SK-N-SH treated with all-trans-retinoic acid at 6 μM for 48 hours (cell line): ENCODE results near the gene CACNA2D4.

Experiments
- ATAC-seq: fragments of 200-7000 bp; cut with Tn5 transposase; 3 replicates; pipeline ENCODE4 v1.9.1; 2020; ENCODE audit warnings: mild to moderate bottlenecking, moderate library complexity
- ARNTL ChIP-seq: fragments of 450-650 bp; formaldehyde crosslinking; IDR thresholded peaks from 2 replicates; pipeline ENCODE4 v1.5.0; 2020; ENCODE audit warnings: low read depth, mild to moderate bottlenecking, moderate library complexity, borderline replicate concordance
- BACH2 ChIP-seq: fragments of 250-450 bp; sonication (Bioruptor Pico); IDR thresholded peaks from 2 replicates; pipeline ENCODE4 v1.9.0; 2021; ENCODE audit warnings: mild to moderate bottlenecking, borderline replicate concordance
- CSDC2 ChIP-seq: fragments of 250-450 bp; sonication (Bioruptor Pico); IDR thresholded peaks from 2 replicates; pipeline ENCODE4 v1.5.0; 2020; ENCODE audit warnings: mild to moderate bottlenecking, moderate library complexity
- ESRRG ChIP-seq: fragments of 250-450 bp; sonication (Bioruptor Pico); IDR thresholded peaks from 2 replicates; pipeline ENCODE4 v1.6.1; 2021; ENCODE audit warnings: mild to moderate bottlenecking
- GLIS3 ChIP-seq: fragments of 250-450 bp; sonication (Bioruptor Pico); IDR thresholded peaks from 2 replicates; pipeline ENCODE4 v1.5.0; 2020; ENCODE audit warnings: mild to moderate bottlenecking, moderate library complexity
- OSR1 ChIP-seq: fragments of 250-450 bp; sonication (Bioruptor Pico); IDR thresholded peaks from 2 replicates; pipeline ENCODE4 v1.8.0; 2022; ENCODE audit warnings: moderate library complexity, mild to moderate bottlenecking, inconsistent platforms
- PPARA ChIP-seq: fragments of 250-450 bp; sonication (Bioruptor Pico); IDR thresholded peaks from 2 replicates; pipeline ENCODE4 v1.5.0; 2020; ENCODE audit warnings: mild to moderate bottlenecking, borderline replicate concordance
- RARB ChIP-seq: fragments of 250-450 bp; sonication (Bioruptor Pico); IDR thresholded peaks from 2 replicates; pipeline ENCODE4 v1.8.0; 2021; ENCODE audit warnings: mild to moderate bottlenecking, moderate library complexity
- TCF4 ChIP-seq: fragments of 250-450 bp; sonication (Bioruptor Pico); IDR thresholded peaks from 2 replicates; pipeline ENCODE4 v1.8.0; 2021; ENCODE audit warnings: mild to moderate bottlenecking, moderate library complexity, borderline replicate concordance
- TOX ChIP-seq: fragments of 250-450 bp; sonication (Bioruptor Pico); IDR thresholded peaks from 2 replicates; pipeline ENCODE4 v1.8.0; 2021; ENCODE audit warnings: mild to moderate bottlenecking, moderate library complexity, borderline replicate concordance
- ZC3H10 ChIP-seq: fragments of 250-450 bp; sonication (Bioruptor Pico); IDR thresholded peaks from 2 replicates; pipeline ENCODE4 v1.5.1; 2021; ENCODE audit warnings: mild to moderate bottlenecking, moderate library complexity
- ZFP3 ChIP-seq: fragments of 250-450 bp; sonication (Bioruptor Pico); IDR thresholded peaks from 2 replicates; pipeline ENCODE4 v1.5.0; 2020; ENCODE audit warnings: mild to moderate bottlenecking, moderate library complexity
- ZFP30 ChIP-seq: fragments of 450-650 bp; formaldehyde crosslinking; IDR thresholded peaks from 2 replicates; pipeline ENCODE4 v1.5.0; 2022; ENCODE audit warnings: mild to moderate bottlenecking, moderate library complexity
- ZNF565 ChIP-seq: fragments of 450-650 bp; formaldehyde crosslinking; conservative IDR thresholded peaks from 2 replicates; pipeline ENCODE4 v1.5.0; 2020; ENCODE audit warnings: low read depth, mild to moderate bottlenecking, moderate library complexity
- ZNF8 ChIP-seq: fragments of 450-650 bp; formaldehyde crosslinking; IDR thresholded peaks from 2 replicates; pipeline ENCODE4 v1.5.0; 2020; ENCODE audit warnings: mild to moderate bottlenecking, moderate library complexity
- TF ChIP-seq, protein P1 (sequence below): fragments of 250-450 bp; sonication (Bioruptor Pico); IDR thresholded peaks from 2 replicates; pipeline ENCODE4 v1.5.1; 2021; ENCODE audit warnings: mild to moderate bottlenecking, moderate library complexity
- TF ChIP-seq, protein P2 (sequence below): fragments of 250-450 bp; sonication (Bioruptor Pico); IDR thresholded peaks from 2 replicates; pipeline ENCODE4 v1.8.0; 2021; ENCODE audit warnings: low read depth, mild to moderate bottlenecking, moderate library complexity, borderline replicate concordance
- TF ChIP-seq, protein P3 (sequence below): fragments of 250-450 bp; sonication (Bioruptor Pico); IDR thresholded peaks from 2 replicates; pipeline ENCODE4 v1.5.0; 2020; ENCODE audit warnings: mild to moderate bottlenecking, moderate library complexity
- TF ChIP-seq, protein P4 (sequence below): fragments of 250-450 bp; sonication (Bioruptor Pico); IDR thresholded peaks from 2 replicates; pipeline ENCODE4 v1.5.1; 2020; ENCODE audit warnings: low read depth, mild to moderate bottlenecking, moderate library complexity

Gene CACNA2D4

DNA sequence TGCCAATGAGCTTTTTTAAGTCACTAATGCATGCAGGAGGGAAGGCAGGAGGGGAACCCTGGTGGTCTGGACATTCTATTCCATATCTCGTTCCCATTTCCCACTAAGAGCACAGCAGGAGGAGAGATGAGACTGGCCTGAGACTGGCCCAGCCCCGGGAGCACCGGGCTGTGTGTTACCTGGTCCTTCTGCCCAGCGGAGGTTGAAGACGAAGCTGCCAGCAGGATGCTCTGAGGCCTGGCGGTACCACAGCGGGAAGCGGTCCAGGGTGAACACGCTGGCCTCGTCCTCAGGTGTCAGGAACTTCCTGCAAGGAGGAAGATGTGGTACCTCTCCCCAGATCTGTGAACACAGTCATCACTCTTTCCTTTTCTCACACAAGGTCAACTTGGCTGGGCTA, 74.2 kb downstream of the CACNA2D4 start:
- TF ChIP-seq, protein P1, sequence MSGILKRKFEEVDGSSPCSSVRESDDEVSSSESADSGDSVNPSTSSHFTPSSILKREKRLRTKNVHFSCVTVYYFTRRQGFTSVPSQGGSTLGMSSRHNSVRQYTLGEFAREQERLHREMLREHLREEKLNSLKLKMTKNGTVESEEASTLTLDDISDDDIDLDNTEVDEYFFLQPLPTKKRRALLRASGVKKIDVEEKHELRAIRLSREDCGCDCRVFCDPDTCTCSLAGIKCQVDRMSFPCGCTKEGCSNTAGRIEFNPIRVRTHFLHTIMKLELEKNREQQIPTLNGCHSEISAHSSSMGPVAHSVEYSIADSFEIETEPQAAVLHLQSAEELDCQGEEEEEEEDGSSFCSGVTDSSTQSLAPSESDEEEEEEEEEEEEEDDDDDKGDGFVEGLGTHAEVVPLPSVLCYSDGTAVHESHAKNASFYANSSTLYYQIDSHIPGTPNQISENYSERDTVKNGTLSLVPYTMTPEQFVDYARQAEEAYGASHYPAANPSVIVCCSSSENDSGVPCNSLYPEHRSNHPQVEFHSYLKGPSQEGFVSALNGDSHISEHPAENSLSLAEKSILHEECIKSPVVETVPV (CRISPR knock-in tag) = no peak
- no peak for TF ChIP-seq ZFP3 (CRISPR knock-in tag)
- TF ChIP-seq ZNF565 = no peak
- TF ChIP-seq TCF4 (CRISPR knock-in tag) = no peak
- TF ChIP-seq, protein P2, sequence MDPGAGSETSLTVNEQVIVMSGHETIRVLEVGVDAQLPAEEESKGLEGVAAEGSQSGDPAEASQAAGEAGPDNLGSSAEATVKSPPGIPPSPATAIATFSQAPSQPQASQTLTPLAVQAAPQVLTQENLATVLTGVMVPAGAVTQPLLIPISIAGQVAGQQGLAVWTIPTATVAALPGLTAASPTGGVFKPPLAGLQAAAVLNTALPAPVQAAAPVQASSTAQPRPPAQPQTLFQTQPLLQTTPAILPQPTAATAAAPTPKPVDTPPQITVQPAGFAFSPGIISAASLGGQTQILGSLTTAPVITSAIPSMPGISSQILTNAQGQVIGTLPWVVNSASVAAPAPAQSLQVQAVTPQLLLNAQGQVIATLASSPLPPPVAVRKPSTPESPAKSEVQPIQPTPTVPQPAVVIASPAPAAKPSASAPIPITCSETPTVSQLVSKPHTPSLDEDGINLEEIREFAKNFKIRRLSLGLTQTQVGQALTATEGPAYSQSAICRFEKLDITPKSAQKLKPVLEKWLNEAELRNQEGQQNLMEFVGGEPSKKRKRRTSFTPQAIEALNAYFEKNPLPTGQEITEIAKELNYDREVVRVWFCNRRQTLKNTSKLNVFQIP (CRISPR knock-in tag) = no peak
- no peak for TF ChIP-seq TOX (CRISPR knock-in tag)
- TF ChIP-seq PPARA = no peak
- TF ChIP-seq, protein P3, sequence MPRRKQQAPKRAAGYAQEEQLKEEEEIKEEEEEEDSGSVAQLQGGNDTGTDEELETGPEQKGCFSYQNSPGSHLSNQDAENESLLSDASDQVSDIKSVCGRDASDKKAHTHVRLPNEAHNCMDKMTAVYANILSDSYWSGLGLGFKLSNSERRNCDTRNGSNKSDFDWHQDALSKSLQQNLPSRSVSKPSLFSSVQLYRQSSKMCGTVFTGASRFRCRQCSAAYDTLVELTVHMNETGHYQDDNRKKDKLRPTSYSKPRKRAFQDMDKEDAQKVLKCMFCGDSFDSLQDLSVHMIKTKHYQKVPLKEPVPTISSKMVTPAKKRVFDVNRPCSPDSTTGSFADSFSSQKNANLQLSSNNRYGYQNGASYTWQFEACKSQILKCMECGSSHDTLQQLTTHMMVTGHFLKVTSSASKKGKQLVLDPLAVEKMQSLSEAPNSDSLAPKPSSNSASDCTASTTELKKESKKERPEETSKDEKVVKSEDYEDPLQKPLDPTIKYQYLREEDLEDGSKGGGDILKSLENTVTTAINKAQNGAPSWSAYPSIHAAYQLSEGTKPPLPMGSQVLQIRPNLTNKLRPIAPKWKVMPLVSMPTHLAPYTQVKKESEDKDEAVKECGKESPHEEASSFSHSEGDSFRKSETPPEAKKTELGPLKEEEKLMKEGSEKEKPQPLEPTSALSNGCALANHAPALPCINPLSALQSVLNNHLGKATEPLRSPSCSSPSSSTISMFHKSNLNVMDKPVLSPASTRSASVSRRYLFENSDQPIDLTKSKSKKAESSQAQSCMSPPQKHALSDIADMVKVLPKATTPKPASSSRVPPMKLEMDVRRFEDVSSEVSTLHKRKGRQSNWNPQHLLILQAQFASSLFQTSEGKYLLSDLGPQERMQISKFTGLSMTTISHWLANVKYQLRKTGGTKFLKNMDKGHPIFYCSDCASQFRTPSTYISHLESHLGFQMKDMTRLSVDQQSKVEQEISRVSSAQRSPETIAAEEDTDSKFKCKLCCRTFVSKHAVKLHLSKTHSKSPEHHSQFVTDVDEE (CRISPR knock-in tag) = no peak
- TF ChIP-seq CSDC2 (CRISPR knock-in tag) = no peak
- TF ChIP-seq ARNTL (CRISPR knock-in tag) = no peak
- no peak for TF ChIP-seq ESRRG (CRISPR knock-in tag)
- TF ChIP-seq ZC3H10 (CRISPR knock-in tag) = no peak
- TF ChIP-seq OSR1 = no peak
- no peak for TF ChIP-seq GLIS3
- no peak for TF ChIP-seq ZNF8
- TF ChIP-seq ZFP30 (CRISPR knock-in tag) = no peak
- TF ChIP-seq, protein P4, sequence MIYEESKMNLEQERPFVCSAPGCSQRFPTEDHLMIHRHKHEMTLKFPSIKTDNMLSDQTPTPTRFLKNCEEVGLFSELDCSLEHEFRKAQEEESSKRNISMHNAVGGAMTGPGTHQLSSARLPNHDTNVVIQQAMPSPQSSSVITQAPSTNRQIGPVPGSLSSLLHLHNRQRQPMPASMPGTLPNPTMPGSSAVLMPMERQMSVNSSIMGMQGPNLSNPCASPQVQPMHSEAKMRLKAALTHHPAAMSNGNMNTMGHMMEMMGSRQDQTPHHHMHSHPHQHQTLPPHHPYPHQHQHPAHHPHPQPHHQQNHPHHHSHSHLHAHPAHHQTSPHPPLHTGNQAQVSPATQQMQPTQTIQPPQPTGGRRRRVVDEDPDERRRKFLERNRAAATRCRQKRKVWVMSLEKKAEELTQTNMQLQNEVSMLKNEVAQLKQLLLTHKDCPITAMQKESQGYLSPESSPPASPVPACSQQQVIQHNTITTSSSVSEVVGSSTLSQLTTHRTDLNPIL (CRISPR knock-in tag) = no peak
- TF ChIP-seq BACH2 (CRISPR knock-in tag) = no peak

DNA sequence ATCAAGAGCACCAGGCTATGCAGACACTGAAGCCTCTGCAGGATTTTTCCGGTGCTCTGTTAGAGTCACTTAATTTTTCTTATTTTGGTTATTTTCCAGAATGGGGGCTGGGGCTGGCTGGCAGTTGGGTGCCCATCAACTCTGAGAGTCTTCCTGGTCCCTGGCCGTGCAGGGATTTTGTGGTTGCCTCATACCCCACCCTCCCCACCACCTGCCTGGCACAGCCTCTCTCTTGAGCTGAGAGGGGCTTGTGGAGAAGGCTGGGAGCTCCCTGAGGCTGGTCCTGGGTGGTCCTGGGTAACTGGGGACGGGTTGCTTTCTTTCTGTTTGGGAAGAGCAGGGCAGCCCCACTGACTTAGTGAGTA, 74.8 kb downstream of the CACNA2D4 start:
- TF ChIP-seq, protein P4 (CRISPR knock-in tag) = no peak
- no peak for TF ChIP-seq ZFP3 (CRISPR knock-in tag)
- TF ChIP-seq, protein P1 (CRISPR knock-in tag) = no peak
- TF ChIP-seq RARB (CRISPR knock-in tag) = no peak
- no peak for TF ChIP-seq ZNF565
- TF ChIP-seq ARNTL (CRISPR knock-in tag) = no peak
- TF ChIP-seq ESRRG (CRISPR knock-in tag) = no peak
- TF ChIP-seq TOX (CRISPR knock-in tag) = no peak
- no peak for TF ChIP-seq BACH2 (CRISPR knock-in tag)
- TF ChIP-seq OSR1 = no peak
- ATAC-seq = no peak

More for the DNA sequence above, 74.2 kb downstream of the CACNA2D4 start:
- ATAC-seq = no peak
